ENCODE measurements around the gene MSH3.
"Not testable (repeated sequence)": the region's sequence is repeated elsewhere in the genome, so short reads cannot be mapped to it uniquely, and the experiment has no call there.

Gene MSH3

GRCh38 chr5:80631278-80632259 is 22.9 kb upstream of the MSH3 start:
- H3K36me3 Mint-ChIP-seq (ENCODE audit: insufficient read depth): peaks cover 22% of the 10 kb centered on the region
- no peaks in the 10 kb centered on the region for H3K4me1 Mint-ChIP-seq
- H3K27me3 Mint-ChIP-seq: no peaks in the 10 kb centered on the region
- no peak overlapping the region for H3K4me3 Mint-ChIP-seq
- H3K9me3 Mint-ChIP-seq: no peaks in the 10 kb centered on the region
- H3K27ac Mint-ChIP-seq (ENCODE audit: low read depth): peak overlapping the region; percentile 10
- ATAC-seq (replicated peaks; ENCODE audit: extremely low read depth, poor library complexity, severe bottlenecking): no peak
- DNase-seq (ENCODE audit: low spot score in 2 of 2): no peak

- no peaks in the 10 kb centered on the region for H3K9me3 Mint-ChIP-seq
- no peaks in the 10 kb centered on the region for H3K27me3 Mint-ChIP-seq
- H3K36me3 Mint-ChIP-seq (ENCODE audit: insufficient read depth): peaks cover 29% of the 10 kb centered on the region
- no peak for ATAC-seq (replicated peaks; ENCODE audit: extremely low read depth, poor library complexity, severe bottlenecking)
- no peak overlapping the region for H3K27ac Mint-ChIP-seq (ENCODE audit: low read depth)
- H3K4me1 Mint-ChIP-seq: no peaks in the 10 kb centered on the region
- no peak overlapping the region for H3K4me3 Mint-ChIP-seq
- no peak for DNase-seq (ENCODE audit: low spot score in 2 of 2)
Measured at GRCh38 chr5:80632700-80633099, 21.8 kb upstream of the MSH3 start.

GRCh38 chr5:80634193-80634592 is 20.3 kb upstream of the MSH3 start:
- peaks cover 32% of the 10 kb centered on the region for H3K36me3 Mint-ChIP-seq (ENCODE audit: insufficient read depth)
- no peaks in the 10 kb centered on the region for H3K9me3 Mint-ChIP-seq

GRCh38 chr5:80641353-80641752 is 13.1 kb upstream of the MSH3 start:
- DNase-seq (ENCODE audit: low spot score in 2 of 2) (no peak), ATAC-seq (replicated peaks; ENCODE audit: extremely low read depth, poor library complexity, severe bottlenecking) (no peak)
- Mint-ChIP-seq H3K9me3 (no peaks in the 10 kb centered on the region), H3K4me1 (peaks cover 15% of the 10 kb centered on the region), H3K27ac (ENCODE audit: low read depth) (no peak overlapping the region), H3K4me3 (no peak overlapping the region), H3K36me3 (ENCODE audit: insufficient read depth) (peaks cover 40% of the 10 kb centered on the region), H3K27me3 (no peaks in the 10 kb centered on the region)

More at GRCh38 chr5:80634193-80634592, 20.3 kb upstream of the MSH3 start:
- Mint-ChIP-seq H3K27me3 (no peaks in the 10 kb centered on the region), H3K27ac (ENCODE audit: low read depth) (no peak overlapping the region), H3K4me3 (no peak overlapping the region), H3K4me1 (peaks cover 5% of the 10 kb centered on the region)
- DNase-seq (ENCODE audit: low spot score in 2 of 2): no peak
- ATAC-seq (replicated peaks; ENCODE audit: extremely low read depth, poor library complexity, severe bottlenecking): no peak

- no peak for ATAC-seq (replicated peaks; ENCODE audit: extremely low read depth, poor library complexity, severe bottlenecking)
- no peak overlapping the region for H3K27ac Mint-ChIP-seq (ENCODE audit: low read depth)
- peaks cover 38% of the 10 kb centered on the region for H3K36me3 Mint-ChIP-seq (ENCODE audit: insufficient read depth)
- H3K4me1 Mint-ChIP-seq: peaks cover 5% of the 10 kb centered on the region
- H3K27me3 Mint-ChIP-seq: no peaks in the 10 kb centered on the region
- H3K9me3 Mint-ChIP-seq: no peaks in the 10 kb centered on the region
- no peak overlapping the region for H3K4me3 Mint-ChIP-seq
- no peak for DNase-seq (ENCODE audit: low spot score in 2 of 2)
Measured at GRCh38 chr5:80644900-80645299, 9.6 kb upstream of the MSH3 start.

GRCh38 chr5:80646926-80647325 is 7.5 kb upstream of the MSH3 start:
- Mint-ChIP-seq H3K36me3 (ENCODE audit: insufficient read depth) (peaks cover 31% of the 10 kb centered on the region), H3K27ac (ENCODE audit: low read depth) (no peak overlapping the region), H3K4me1 (peaks cover 5% of the 10 kb centered on the region), H3K27me3 (no peaks in the 10 kb centered on the region), H3K9me3 (no peaks in the 10 kb centered on the region), H3K4me3 (no peak overlapping the region)
- ATAC-seq (replicated peaks; ENCODE audit: extremely low read depth, poor library complexity, severe bottlenecking): no peak
- no peak for DNase-seq (ENCODE audit: low spot score in 2 of 2)

GRCh38 chr5:80653502-80653901 is 950 bp upstream of the MSH3 start:
- Mint-ChIP-seq H3K9me3 (no peaks in the 10 kb centered on the region), H3K27ac (ENCODE audit: low read depth) (peak overlapping the region; percentile 66), H3K27me3 (no peaks in the 10 kb centered on the region), H3K4me3 (peak overlapping the region; percentile 81), H3K36me3 (ENCODE audit: insufficient read depth) (peaks cover 14% of the 10 kb centered on the region), H3K4me1 (peaks cover 17% of the 10 kb centered on the region)
- no peak for DNase-seq (ENCODE audit: low spot score in 2 of 2)
- no peak for ATAC-seq (replicated peaks; ENCODE audit: extremely low read depth, poor library complexity, severe bottlenecking)

GRCh38 chr5:80654054-80654390 is 430 bp upstream of the MSH3 start:
- H3K27ac Mint-ChIP-seq (ENCODE audit: low read depth): peak overlapping the region; percentile 66
- DNase-seq (ENCODE audit: low spot score in 2 of 2) (peak in 1 of 2 donors; percentile 16), ATAC-seq (replicated peaks; ENCODE audit: extremely low read depth, poor library complexity, severe bottlenecking) (no peak)
- peaks cover 17% of the 10 kb centered on the region for H3K4me1 Mint-ChIP-seq
- H3K27me3 Mint-ChIP-seq: no peaks in the 10 kb centered on the region
- H3K9me3 Mint-ChIP-seq: no peaks in the 10 kb centered on the region
- H3K4me3 Mint-ChIP-seq: peak overlapping the region; percentile 81
- H3K36me3 Mint-ChIP-seq (ENCODE audit: insufficient read depth): peaks cover 14% of the 10 kb centered on the region

GRCh38 chr5:80655231-80655774 is 851 bp downstream of the MSH3 start:
- ATAC-seq (replicated peaks; ENCODE audit: extremely low read depth, poor library complexity, severe bottlenecking) (no peak), DNase-seq (ENCODE audit: low spot score in 2 of 2) (no peak)
- peaks cover 22% of the 10 kb centered on the region for H3K36me3 Mint-ChIP-seq (ENCODE audit: insufficient read depth)
- H3K27ac Mint-ChIP-seq (ENCODE audit: low read depth): peak overlapping the region; percentile 75
- peak overlapping the region; percentile 81 for H3K4me3 Mint-ChIP-seq
- H3K9me3 Mint-ChIP-seq: no peaks in the 10 kb centered on the region
- H3K27me3 Mint-ChIP-seq: no peaks in the 10 kb centered on the region
- peaks cover 17% of the 10 kb centered on the region for H3K4me1 Mint-ChIP-seq

GRCh38 chr5:80656425-80656824 is 2.0 kb downstream of the MSH3 start:
- Mint-ChIP-seq H3K4me3 (peak overlapping the region; percentile 81), H3K27ac (ENCODE audit: low read depth) (peak overlapping the region; percentile 75), H3K36me3 (ENCODE audit: insufficient read depth) (peaks cover 30% of the 10 kb centered on the region), H3K9me3 (no peaks in the 10 kb centered on the region), H3K4me1 (peaks cover 23% of the 10 kb centered on the region), H3K27me3 (no peaks in the 10 kb centered on the region)
- ATAC-seq (replicated peaks; ENCODE audit: extremely low read depth, poor library complexity, severe bottlenecking) (no peak), DNase-seq (ENCODE audit: low spot score in 2 of 2) (no peak)

GRCh38 chr5:80659106-80659505 is 4.7 kb downstream of the MSH3 start:
- no peak overlapping the region for H3K4me3 Mint-ChIP-seq
- no peak for DNase-seq (ENCODE audit: low spot score in 2 of 2)
- H3K27ac Mint-ChIP-seq (ENCODE audit: low read depth): no peak overlapping the region
- ATAC-seq (replicated peaks; ENCODE audit: extremely low read depth, poor library complexity, severe bottlenecking): no peak
- peaks cover 14% of the 10 kb centered on the region for H3K4me1 Mint-ChIP-seq
- no peaks in the 10 kb centered on the region for H3K27me3 Mint-ChIP-seq
- H3K9me3 Mint-ChIP-seq: no peaks in the 10 kb centered on the region
- H3K36me3 Mint-ChIP-seq (ENCODE audit: insufficient read depth): peaks cover 38% of the 10 kb centered on the region

- H3K4me3 Mint-ChIP-seq; H3K4me1 Mint-ChIP-seq; ATAC-seq (replicated peaks; ENCODE audit: extremely low read depth, poor library complexity, severe bottlenecking); H3K27me3 Mint-ChIP-seq; H3K9me3 Mint-ChIP-seq; H3K27ac Mint-ChIP-seq (ENCODE audit: low read depth); DNase-seq (ENCODE audit: low spot score in 2 of 2): not testable (repeated sequence)
- peaks cover 46% of the 10 kb centered on the region for H3K36me3 Mint-ChIP-seq (ENCODE audit: insufficient read depth)
Measured at GRCh38 chr5:80660661-80661060, 6.2 kb downstream of the MSH3 start.

- Mint-ChIP-seq H3K4me1 (peaks cover 7% of the 10 kb centered on the region), H3K36me3 (ENCODE audit: insufficient read depth) (peaks cover 48% of the 10 kb centered on the region), H3K9me3 (no peaks in the 10 kb centered on the region), H3K27ac (ENCODE audit: low read depth) (no peak overlapping the region), H3K27me3 (no peaks in the 10 kb centered on the region), H3K4me3 (no peak overlapping the region)
- no peak for DNase-seq (ENCODE audit: low spot score in 2 of 2)
- no peak for ATAC-seq (replicated peaks; ENCODE audit: extremely low read depth, poor library complexity, severe bottlenecking)
Measured at GRCh38 chr5:80662108-80662507, 7.7 kb downstream of the MSH3 start.

Data from central memory CD8-positive, alpha-beta T cell (primary cell).